Testis (tissue), 3 donors: ENCODE measurements around the gene PHACTR3. TPM values are rescaled to one million over a fixed set of nuclear protein-coding genes. Genes with fewer than 3 reads are reported as not detected.

Experiments
- DNase-seq: peaks from one replicate; pipeline ENCODE4 v3.0.0-alpha.2; 2019
- H3K27ac ChIP-seq, 2 donors: fragments of 200-600 bp; sonication (generic); one replicate each; pipeline ENCODE4 v1.5.1; 2019
- H3K27me3 ChIP-seq: fragments of 200-600 bp; sonication (generic); one replicate; pipeline ENCODE4 v1.5.1; 2019
- H3K36me3 ChIP-seq: fragments of 200-600 bp; sonication (generic); one replicate; pipeline ENCODE4 v1.5.1; 2017; ENCODE audit warnings: low read depth; ENCODE audit errors: missing control alignments
- H3K4me1 ChIP-seq: fragments of 200-600 bp; sonication (generic); one replicate; pipeline ENCODE4 v1.5.1; 2019
- H3K4me3 ChIP-seq, 2 donors: fragments of 200-600 bp; sonication (generic); one replicate each; pipeline ENCODE4 v1.5.1; 2017 to 2019
- H3K9me3 ChIP-seq: fragments of 200-600 bp; sonication (generic); one replicate; pipeline ENCODE4 v1.5.1; 2017
- POLR2A ChIP-seq: fragments of 450-650 bp; IDR thresholded peaks from one replicate; pipeline ENCODE4 v1.6.1; 2017; ENCODE audit warnings: antibody characterized with exemption, mild to moderate bottlenecking, moderate library complexity
- WGBS, 2 donors: methylation state at CpG; one replicate each; pipeline ENCODE4 v1.1.5; 2018; 5-methylcytosine and 5-hydroxymethylcytosine counted together
- intact Hi-C: fragments of 100-400 bp; cut with DNase I; formaldehyde crosslinking; loops from one replicate; pipeline ENCODE4 v1.15.1; 2023; ENCODE audit warnings: low total_unique reads
- polyA plus RNA-seq: library from polyadenylated mRNA; stranded (reverse); fragments of 350-450 nt; fragmentation: Illumina TruSeq; extraction: RNeasy Lipid Tissue Mini Kit (QIAGEN cat#74804); gene quantifications from one replicate; pipeline ENCODE4 v1.2.3, GENCODE V29; 2014; ENCODE audit warnings: low read depth, low replicate concordance; ENCODE audit not compliant: insufficient read depth
- total RNA-seq, 2 donors: library from RNA; depleted of rRNA; stranded (reverse); fragments of >200 nt; gene quantifications; one replicate each; pipeline ENCODE4 v1.2.3, GENCODE V29; 2016
- TF ChIP-seq, protein P1 (sequence below), 3 experiments: fragments of 450-650 bp in 2 of 3; fragments of 200-600 bp in 1 of 3; sonication (generic) in 1 of 3; IDR thresholded peaks; one replicate each; pipeline ENCODE4 v1.5.1; 2016 to 2019; ENCODE audit warnings: antibody characterized with exemption in 3 of 3, mild to moderate bottlenecking in 2 of 3, moderate library complexity in 1 of 3

PHACTR3 gene
- total and polyA plus RNA-seq, 3 donors from 2014 or later, result 0.94 to 1.2 (median 1.1) TPM

GRCh38 chr20:59598625-59599310 is 5.6 kb upstream of the PHACTR3 start:
- Histone ChIP-seq H3K27me3 (no peaks in the 10 kb centered on the region), H3K4me1 (no peaks in the 10 kb centered on the region), H3K9me3 (no peaks in the 10 kb centered on the region), H3K4me3 (no peak overlapping the region), H3K27ac (no peak overlapping the region), H3K36me3 (no peaks in the 10 kb centered on the region)
- WGBS, 2 donors, result 42 to 51% methylated on average over 11 to 13 of the region's 13 CpGs
- intact Hi-C loops, result no loop called here
- peak; percentile 40 for DNase-seq
- TF ChIP-seq, protein P1, sequence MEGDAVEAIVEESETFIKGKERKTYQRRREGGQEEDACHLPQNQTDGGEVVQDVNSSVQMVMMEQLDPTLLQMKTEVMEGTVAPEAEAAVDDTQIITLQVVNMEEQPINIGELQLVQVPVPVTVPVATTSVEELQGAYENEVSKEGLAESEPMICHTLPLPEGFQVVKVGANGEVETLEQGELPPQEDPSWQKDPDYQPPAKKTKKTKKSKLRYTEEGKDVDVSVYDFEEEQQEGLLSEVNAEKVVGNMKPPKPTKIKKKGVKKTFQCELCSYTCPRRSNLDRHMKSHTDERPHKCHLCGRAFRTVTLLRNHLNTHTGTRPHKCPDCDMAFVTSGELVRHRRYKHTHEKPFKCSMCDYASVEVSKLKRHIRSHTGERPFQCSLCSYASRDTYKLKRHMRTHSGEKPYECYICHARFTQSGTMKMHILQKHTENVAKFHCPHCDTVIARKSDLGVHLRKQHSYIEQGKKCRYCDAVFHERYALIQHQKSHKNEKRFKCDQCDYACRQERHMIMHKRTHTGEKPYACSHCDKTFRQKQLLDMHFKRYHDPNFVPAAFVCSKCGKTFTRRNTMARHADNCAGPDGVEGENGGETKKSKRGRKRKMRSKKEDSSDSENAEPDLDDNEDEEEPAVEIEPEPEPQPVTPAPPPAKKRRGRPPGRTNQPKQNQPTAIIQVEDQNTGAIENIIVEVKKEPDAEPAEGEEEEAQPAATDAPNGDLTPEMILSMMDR (IDR thresholded peaks at IDR 0.05), result peak; percentile 49 to 69 (median 55)
- TF ChIP-seq POLR2A, result no peak

GRCh38 chr20:59599941-59600340 is 4.4 kb upstream of the PHACTR3 start:
- TF ChIP-seq POLR2A, result no peak
- TF ChIP-seq, protein P1 (IDR thresholded peaks at IDR 0.05), result no peak
- intact Hi-C loops, result no loop called here
- Histone ChIP-seq H3K4me3 (no peak overlapping the region), H3K4me1 (peaks cover 5% of the 10 kb centered on the region), H3K27me3 (no peaks in the 10 kb centered on the region), H3K9me3 (no peaks in the 10 kb centered on the region), H3K27ac (no peak overlapping the region), H3K36me3 (no peaks in the 10 kb centered on the region)
- 91 to 98% methylated on average over 3 of the region's 3 CpGs for WGBS, 2 donors
- DNase-seq, result no peak

DNA sequence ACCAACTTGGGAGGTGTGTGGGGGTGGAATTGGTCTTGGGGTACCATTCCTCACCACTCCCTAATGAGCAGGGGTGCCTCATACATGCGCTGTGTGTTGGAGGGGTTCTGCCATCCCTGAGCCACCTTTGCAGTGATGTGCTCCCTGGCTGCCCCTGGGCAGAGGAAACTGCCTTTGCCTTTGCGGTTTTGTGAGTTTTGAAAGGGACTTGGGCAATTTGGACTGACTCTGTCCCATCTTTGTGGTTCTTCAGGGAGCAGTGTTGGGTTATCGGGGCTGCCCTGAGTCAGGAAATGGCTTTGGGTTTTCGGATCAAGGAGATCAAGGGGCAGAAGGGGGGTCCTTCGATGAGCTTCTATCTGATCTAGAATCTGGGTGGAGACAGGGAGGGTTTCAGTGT is 3.9 kb upstream of the PHACTR3 start:
- no peak overlapping the region for H3K4me3 ChIP-seq
- 79 to 90% methylated on average over 5 of the region's 5 CpGs for WGBS, 2 donors
- no peaks in the 10 kb centered on the region for H3K9me3 ChIP-seq
- H3K4me1 ChIP-seq, result peaks cover 10% of the 10 kb centered on the region
- intact Hi-C loops, result no loop called here
- DNase-seq, result no peak
- no peaks in the 10 kb centered on the region for H3K36me3 ChIP-seq
- no peak for TF ChIP-seq POLR2A
- TF ChIP-seq, protein P1 (IDR thresholded peaks at IDR 0.05), result no peak
- H3K27ac ChIP-seq, result no peak overlapping the region
- H3K27me3 ChIP-seq, result no peaks in the 10 kb centered on the region

- intact Hi-C loops, result no loop called here
- H3K27me3 ChIP-seq, result no peaks in the 10 kb centered on the region
- 72 to 81% methylated on average over 3 of the region's 3 CpGs for WGBS, 2 donors
Observed at GRCh38 chr20:59602546-59603080, 1.7 kb upstream of the PHACTR3 start.

More at GRCh38 chr20:59602546-59603080, 1.7 kb upstream of the PHACTR3 start:
- H3K9me3 ChIP-seq, result no peaks in the 10 kb centered on the region
- no peak for TF ChIP-seq POLR2A
- TF ChIP-seq, protein P1 (IDR thresholded peaks at IDR 0.05), result no peak
- no peaks in the 10 kb centered on the region for H3K36me3 ChIP-seq
- no peak overlapping the region for H3K27ac ChIP-seq
- H3K4me1 ChIP-seq, result peaks cover 11% of the 10 kb centered on the region
- DNase-seq, result no peak
- H3K4me3 ChIP-seq, result no peak overlapping the region
